K562 treated with DMSO at 1 percent for 24 hours (cell line): ENCODE measurements around the gene C16orf82. TPM values are rescaled to one million over a fixed set of nuclear protein-coding genes. Genes with fewer than 3 reads are reported as not detected.

Source experiments
- total RNA-seq: library from RNA; unstranded; fragments of 300-600 nt; gene quantifications from 2 replicates; pipeline ENCODE4 v1.2.3, GENCODE V29; 2022; ENCODE audit warnings: low read depth; ENCODE audit not compliant: insufficient read depth

The C16orf82 gene
- total RNA-seq, result not detected in 2 replicates

GRCh38 chr16:27066668-27067537 is at the start of gene C16orf82:
Gene C16orf82 (plus strand): TSS chr16:27066927.

Other genes with a start within 250 kb of the C16orf82 start
- gene KDM8, start 136.6 kb downstream of the C16orf82 start, total RNA-seq, result 3.0 and 4.1 TPM in 2 replicates
- gene NSMCE1, start 201.8 kb downstream of the C16orf82 start, total RNA-seq, result 42.7 and 51.5 TPM in 2 replicates
- gene IL4R, start 247.0 kb downstream of the C16orf82 start, total RNA-seq, result 5.3 and 6.9 TPM in 2 replicates